Placental epithelial cell (primary cell): ENCODE results near the gene GZMH. TPM values are rescaled to one million over a fixed set of nuclear protein-coding genes. Genes with fewer than 3 reads are reported as not detected.

Experiments used
- total RNA-seq: library from RNA; depleted of rRNA; stranded (reverse); fragments of >200 nt; gene quantifications from 2 replicates; pipeline ENCODE4 v1.2.3, GENCODE V29; 2012

The GZMH gene, protein sequence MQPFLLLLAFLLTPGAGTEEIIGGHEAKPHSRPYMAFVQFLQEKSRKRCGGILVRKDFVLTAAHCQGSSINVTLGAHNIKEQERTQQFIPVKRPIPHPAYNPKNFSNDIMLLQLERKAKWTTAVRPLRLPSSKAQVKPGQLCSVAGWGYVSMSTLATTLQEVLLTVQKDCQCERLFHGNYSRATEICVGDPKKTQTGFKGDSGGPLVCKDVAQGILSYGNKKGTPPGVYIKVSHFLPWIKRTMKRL
- total RNA-seq: not detected in 2 replicates

DNA sequence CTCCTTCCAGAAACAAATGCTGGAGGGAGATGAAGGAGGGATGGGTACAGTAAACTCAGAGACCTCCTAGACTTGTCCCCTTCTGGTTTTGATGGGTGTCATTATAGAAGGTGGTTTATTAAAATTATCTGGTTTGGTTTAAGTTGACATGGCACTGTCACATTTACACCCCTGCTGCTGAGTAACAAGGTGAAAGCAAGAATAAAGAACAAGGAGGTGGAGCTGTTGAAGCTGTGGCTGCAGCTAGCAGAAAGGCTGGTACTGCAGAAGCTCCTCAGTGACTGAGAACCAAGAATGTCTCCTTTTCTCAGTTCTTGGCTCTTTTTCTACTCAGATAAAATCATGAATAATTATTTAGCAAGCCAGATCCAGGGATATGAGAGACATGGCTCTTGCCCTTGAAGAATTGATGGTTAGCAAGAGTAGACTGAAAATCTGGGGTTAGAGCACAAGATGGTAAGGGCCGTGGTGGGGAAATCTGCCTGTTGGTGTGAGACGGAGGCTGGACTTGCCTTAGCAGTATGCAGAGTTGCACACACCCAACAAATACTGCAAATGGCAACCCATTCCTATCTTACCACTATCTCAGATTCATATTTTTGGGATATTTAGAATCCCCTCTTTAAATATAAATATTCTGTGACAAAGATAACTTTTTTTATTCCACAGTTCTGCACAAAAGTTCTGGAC lies at the start of gene GZMH:
TSS of gene GZMH (minus strand) at position 31 of the 690 bp plus-strand sequence. CDS start 72 bp downstream, outside the sequence.

DNA sequence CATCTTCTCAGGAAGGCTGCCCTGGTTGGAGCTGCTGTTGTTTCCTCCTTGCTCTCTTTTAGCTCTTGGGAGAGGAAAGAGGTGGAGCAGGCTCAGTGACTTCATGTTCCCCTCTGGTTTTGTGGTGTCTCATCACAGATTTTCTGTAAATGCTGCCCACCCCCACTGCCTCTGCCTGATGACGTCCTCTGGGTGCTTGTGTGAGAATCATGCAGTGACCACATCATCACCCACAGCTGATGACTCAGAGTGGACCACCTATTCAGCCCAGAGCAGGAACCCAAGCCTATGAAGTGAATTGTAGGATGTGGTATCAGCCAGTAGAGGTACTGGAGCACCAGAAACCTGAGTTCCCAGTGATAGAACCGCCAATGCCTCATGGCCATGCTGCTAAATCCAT lies 24.7 kb upstream of the GZMH start, which contains the start of gene GZMB:
TSS of gene GZMB (minus strand) at position 33 of the 400 bp plus-strand sequence. CDS start at position 3, 30 bp downstream.

DNA sequence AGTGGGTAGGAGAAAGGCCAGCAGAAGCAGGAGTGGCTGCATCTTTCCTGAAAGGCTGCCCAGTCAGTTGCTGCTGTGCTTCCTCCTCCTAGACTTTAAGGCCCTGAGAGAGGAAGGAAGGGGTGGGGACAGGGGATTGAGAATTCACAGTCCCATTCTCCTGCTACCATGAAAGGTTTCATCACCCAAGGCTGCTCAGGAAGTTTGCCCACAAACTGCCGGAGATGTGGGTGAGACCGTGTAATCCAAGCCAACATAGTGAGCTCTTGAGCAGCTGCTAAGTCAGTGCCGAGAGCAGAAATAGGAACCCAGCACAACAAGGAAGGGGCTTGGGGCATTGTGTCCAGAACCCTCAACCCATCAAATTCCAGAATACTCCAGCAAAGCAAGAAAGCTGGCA lies 33.3 kb downstream of the GZMH start, which contains the start of gene CTSG:
TSS of gene CTSG (minus strand) at position 69 of the 400 bp plus-strand sequence. CDS start at position 42, 27 bp downstream.

Other genes starting within 250 kb of the GZMH start
- 41.8 and 59.3 TPM in 2 replicates for gene NFATC4, start 241.5 kb downstream of the GZMH start, total RNA-seq
- gene NYNRIN, start 210.7 kb downstream of the GZMH start, total RNA-seq: 116 and 153 TPM in 2 replicates
- 0.87 and 2.4 TPM in 2 replicates for gene CBLN3, start 180.0 kb downstream of the GZMH start, total RNA-seq
- 143 and 152 TPM in 2 replicates for gene KHNYN, start 179.7 kb downstream of the GZMH start, total RNA-seq
- gene SDR39U1, start 166.9 kb downstream of the GZMH start, total RNA-seq: 14.1 and 23.2 TPM in 2 replicates
- gene CMA1, start 101.4 kb downstream of the GZMH start, total RNA-seq: not detected in 2 replicates
- not detected in 2 replicates for gene CTSG, start 33.4 kb downstream of the GZMH start, total RNA-seq
- not detected in 2 replicates for gene GZMB, start 24.5 kb upstream of the GZMH start, total RNA-seq